HCT116 (cell line): ENCODE data around the gene SWAP70. TPM values are rescaled to one million over a fixed set of nuclear protein-coding genes. Genes with fewer than 3 reads are reported as not detected.

Experiments
- ATAC-seq: fragments of 200-7000 bp; cut with Tn5 transposase; 2 replicates; pipeline ENCODE4 v1.9.1; 2020; ENCODE audit warnings: mild to moderate bottlenecking, moderate library complexity
- BruUV-seq: library from RNA; stranded (reverse); fragments of 400-500 nt; replicated peaks from 2 replicates; lab custom pipeline; 2021; lab: Mats Ljungman, UMichigan
- CTCF ChIA-PET: fragments of 300-600 bp; sonication (Branson Sonifier 250); formaldehyde crosslinking; loops from one replicate; lab custom pipeline; 2021; ENCODE audit warnings: antibody characterized with exemption; lab: Charles Lee
- POLR2A ChIA-PET: fragments of 300-600, 350-600 bp; sonication (Branson Sonifier 250); formaldehyde crosslinking; loops from one replicate; lab custom pipeline; 2021; ENCODE audit warnings: antibody characterized with exemption; lab: Charles Lee
- RAD21 ChIA-PET, 2 experiments: fragments of 300-600 bp; sonication (Branson Sonifier 250); formaldehyde crosslinking; loops; one replicate each; lab custom pipeline; 2023; ENCODE audit warnings: low total read pairs in 2 of 2; ENCODE audit not compliant: uncharacterized antibody in 2 of 2, unreplicated experiment in 2 of 2, low non-redundant PET in 1 of 2; lab: Charles Lee
- DNase-seq: peaks from one replicate; pipeline ENCODE4 v3.0.0-alpha.2; 2010; ENCODE audit warnings: low read depth, low spot score
- H2AFZ ChIP-seq: fragments of 200-600 bp; shearing (Covaris generic), sonication (generic); 2 replicates; pipeline ENCODE4 v1.6.1; 2017; ENCODE audit warnings: low read depth, mixed run types, mixed read lengths, antibody characterized with exemption, low read length; ENCODE audit not compliant: poor library complexity, severe bottlenecking
- H3K27ac ChIP-seq: 2 replicates; pipeline ENCODE4 v1.5.1; 2012; ENCODE audit warnings: low read depth, low read length
- H3K27me3 ChIP-seq: fragments of 200-600 bp; sonication (generic); 2 replicates; pipeline ENCODE4 v1.6.1; 2016; ENCODE audit warnings: mixed run types, low read length, mixed read lengths; ENCODE audit not compliant: insufficient read depth
- H3K36me3 ChIP-seq, 2 experiments: fragments of 200-500 bp in 1 of 2; fragments of 200-600 bp in 1 of 2; sonication (Bioruptor generic) in 1 of 2; sonication (generic) in 1 of 2; 2 replicates each; pipeline versions ENCODE4 v1.5.1 to v1.6.1; 2014 to 2016; ENCODE audit warnings: low read length in 2 of 2, inconsistent platforms in 1 of 2, mixed read lengths in 1 of 2, mixed run types in 1 of 2; ENCODE audit not compliant: insufficient read depth in 2 of 2, control insufficient read depth in 1 of 2
- H3K4me1 ChIP-seq, 2 experiments: fragments of 200-600 bp in 1 of 2; sonication (generic) in 1 of 2; 2 replicates each; pipeline versions ENCODE4 v1.5.1 to v1.6.1; 2012 to 2017; ENCODE audit warnings: low read length in 2 of 2, inconsistent platforms in 1 of 2, mild to moderate bottlenecking in 1 of 2, mixed read lengths in 1 of 2, mixed run types in 1 of 2, moderate library complexity in 1 of 2; ENCODE audit not compliant: insufficient read depth in 2 of 2, control insufficient read depth in 1 of 2
- H3K4me2 ChIP-seq: fragments of 200-600 bp; sonication (generic); 2 replicates; pipeline ENCODE4 v1.6.1; 2017; ENCODE audit warnings: mixed run types, low read length, mixed read lengths
- H3K4me3 ChIP-seq, 2 experiments: fragments of 200-600 bp in 1 of 2; sonication (generic) in 1 of 2; replicated peaks in 1 of 2; 2 replicates each; pipeline ENCODE4 v1.5.1; 2011 to 2016; ENCODE audit warnings: low read length in 2 of 2, control low read depth in 1 of 2, low read depth in 1 of 2, mild to moderate bottlenecking in 1 of 2, mixed read lengths in 1 of 2, mixed run types in 1 of 2
- H3K79me2 ChIP-seq: fragments of 200-600 bp; sonication (generic); 2 replicates; pipeline ENCODE4 v1.6.1; 2017; ENCODE audit warnings: mild to moderate bottlenecking, mixed run types, low read length, moderate library complexity, mixed read lengths; ENCODE audit not compliant: insufficient read depth
- H3K9ac ChIP-seq: fragments of 200-600 bp; sonication (generic); 2 replicates; pipeline ENCODE4 v1.6.1; 2016; ENCODE audit warnings: low read length, mixed read lengths
- H3K9me2 ChIP-seq: fragments of 200-600 bp; sonication (generic), shearing (Covaris generic); 2 replicates; pipeline ENCODE4 v1.6.1; 2017; ENCODE audit warnings: mixed run types, mild to moderate bottlenecking, moderate library complexity; ENCODE audit not compliant: insufficient read depth
- H3K9me3 ChIP-seq, 2 experiments: fragments of 200-500 bp in 1 of 2; fragments of 200-600 bp in 1 of 2; sonication (Bioruptor generic) in 1 of 2; sonication (generic) in 1 of 2; 2 replicates each; pipeline ENCODE4 v1.6.1; 2014 to 2017; ENCODE audit warnings: low read length in 2 of 2, mixed read lengths in 2 of 2, inconsistent platforms in 1 of 2, low read depth in 1 of 2, mild to moderate bottlenecking in 1 of 2, mixed run types in 1 of 2, moderate library complexity in 1 of 2; ENCODE audit not compliant: control insufficient read depth in 1 of 2, insufficient read depth in 1 of 2
- H4K20me1 ChIP-seq: fragments of 200-600 bp; sonication (generic), shearing (Covaris generic); 2 replicates; pipeline ENCODE4 v1.6.1; 2017; ENCODE audit warnings: mixed run types, mild to moderate bottlenecking, moderate library complexity; ENCODE audit not compliant: insufficient read depth
- CBX3 ChIP-seq: IDR thresholded peaks from 2 replicates; pipeline ENCODE4 v1.6.1; 2012; ENCODE audit warnings: low read depth
- CEBPB ChIP-seq: IDR thresholded peaks from 2 replicates; pipeline ENCODE4 v1.6.1; 2012; ENCODE audit warnings: low read depth
- ELF1 ChIP-seq: IDR thresholded peaks from 2 replicates; pipeline ENCODE4 v1.6.1; 2012; ENCODE audit warnings: low read depth, borderline replicate concordance
- EZH2 ChIP-seq: fragments of 200-600 bp; sonication (generic); IDR thresholded peaks from 2 replicates; pipeline ENCODE4 v1.6.1; 2017; ENCODE audit warnings: antibody characterized with exemption, mixed run types
- EZH2phosphoT487 ChIP-seq: fragments of 200-600 bp; IDR thresholded peaks from 2 replicates; pipeline ENCODE4 v1.6.1; 2018; ENCODE audit warnings: antibody characterized with exemption, borderline replicate concordance
- POLR2A ChIP-seq: IDR thresholded peaks from 2 replicates; pipeline ENCODE4 v1.7.0; 2011; ENCODE audit warnings: borderline replicate concordance; ENCODE audit not compliant: insufficient read depth, insufficient read length; ENCODE audit errors: extremely low read depth
- POLR2AphosphoS5 ChIP-seq: IDR thresholded peaks from 2 replicates; pipeline ENCODE4 v1.6.1; 2011; ENCODE audit warnings: mild to moderate bottlenecking, low read depth, low read length, moderate library complexity
- RAD21 ChIP-seq: IDR thresholded peaks from 2 replicates; pipeline ENCODE4 v1.6.1; 2012; ENCODE audit warnings: low read depth, mild to moderate bottlenecking
- SP1 ChIP-seq: IDR thresholded peaks from 2 replicates; pipeline ENCODE4 v1.6.1; 2012; ENCODE audit warnings: low read depth
- SRF ChIP-seq: IDR thresholded peaks from 2 replicates; pipeline ENCODE4 v1.6.1; 2012; ENCODE audit warnings: low read depth
- ZFX ChIP-seq: fragments of 450-650 bp; IDR thresholded peaks from 2 replicates; pipeline ENCODE4 v1.6.1; 2017
- ZNF274 ChIP-seq: fragments of 200-500 bp; sonication (Bioruptor generic); IDR thresholded peaks from 2 replicates; pipeline ENCODE4 v1.6.1; 2014; ENCODE audit warnings: mild to moderate bottlenecking, low read depth, low read length, inconsistent platforms
- intact Hi-C: fragments of 100-400 bp; cut with micrococcal nuclease; formaldehyde crosslinking; loops from 2 replicates; pipeline ENCODE4 v1.10.0; 2022
- total RNA-seq: library from RNA; stranded (reverse); gene quantifications from one replicate; pipeline ENCODE4 v1.2.1, GENCODE V29; 2021; ENCODE audit not compliant: unreplicated experiment
- TF ChIP-seq, protein P1 (sequence below): IDR thresholded peaks from 2 replicates; pipeline ENCODE4 v1.6.1; 2012
- TF ChIP-seq, protein P2 (sequence below): IDR thresholded peaks from 2 replicates; pipeline ENCODE4 v1.6.1; 2012
- TF ChIP-seq, protein P3 (sequence below): IDR thresholded peaks from 2 replicates; pipeline ENCODE4 v1.6.1; 2012; ENCODE audit warnings: low read depth
- TF ChIP-seq, protein P4 (sequence below), 3 experiments: fragments of 200-600 bp in 1 of 3; sonication (generic) in 1 of 3; IDR thresholded peaks in 2 of 3; conservative IDR thresholded peaks in 1 of 3; 2 replicates each; pipeline ENCODE4 v1.5.1; 2012 to 2017; ENCODE audit warnings: low read depth in 2 of 3, low read length in 2 of 3, antibody characterized with exemption in 1 of 3, borderline replicate concordance in 1 of 3, control low read depth in 1 of 3, mild to moderate bottlenecking in 1 of 3, mixed read lengths in 1 of 3, mixed run types in 1 of 3, moderate library complexity in 1 of 3; ENCODE audit not compliant: insufficient read depth in 1 of 3

SWAP70 gene
- total RNA-seq, 1 experiment from 2014 or later: 20.6 TPM

DNA sequence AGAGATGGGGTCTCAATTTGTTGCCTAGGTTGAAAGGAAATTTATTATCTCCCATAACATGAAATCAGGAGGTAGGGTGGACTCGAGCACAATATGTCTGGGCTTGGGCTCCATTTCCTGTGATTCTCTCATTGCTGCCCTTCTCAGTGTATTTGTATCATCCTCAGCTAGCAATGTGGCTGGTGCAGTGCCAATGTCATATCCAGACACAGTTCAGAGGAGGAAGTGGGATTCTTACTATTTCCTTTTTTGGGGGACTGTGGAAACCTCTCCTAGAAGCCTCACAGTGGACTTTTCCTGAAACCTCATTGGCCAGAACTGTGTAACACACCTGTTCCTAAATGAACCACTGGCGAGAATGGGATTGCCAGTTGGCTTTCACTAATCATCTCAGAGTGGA lies 21.0 kb upstream of the SWAP70 start:
- Histone ChIP-seq H3K27ac (no peak overlapping the region), H4K20me1 (no peaks in the 10 kb centered on the region), H2AFZ (no peak overlapping the region), H3K4me2 (no peak overlapping the region), H3K9ac (no peak overlapping the region), H3K9me3 (no peaks in the 10 kb centered on the region), H3K4me1 (no peaks in the 10 kb centered on the region), H3K4me3 (no peak overlapping the region), H3K9me2 (no peaks in the 10 kb centered on the region; the same call in 1 of the 2 replicates), H3K27me3 (no peaks in the 10 kb centered on the region), H3K36me3 (no peaks in the 10 kb centered on the region), H3K79me2 (no peaks in the 10 kb centered on the region)
- CTCF ChIA-PET: no interaction called here
- TF ChIP-seq SRF: no peak
- TF ChIP-seq RAD21: no peak
- TF ChIP-seq ZFX: no peak
- TF ChIP-seq, protein P1, sequence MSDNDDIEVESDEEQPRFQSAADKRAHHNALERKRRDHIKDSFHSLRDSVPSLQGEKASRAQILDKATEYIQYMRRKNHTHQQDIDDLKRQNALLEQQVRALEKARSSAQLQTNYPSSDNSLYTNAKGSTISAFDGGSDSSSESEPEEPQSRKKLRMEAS: no peak
- no peak for TF ChIP-seq CBX3
- TF ChIP-seq POLR2A: no peak
- TF ChIP-seq, protein P2, sequence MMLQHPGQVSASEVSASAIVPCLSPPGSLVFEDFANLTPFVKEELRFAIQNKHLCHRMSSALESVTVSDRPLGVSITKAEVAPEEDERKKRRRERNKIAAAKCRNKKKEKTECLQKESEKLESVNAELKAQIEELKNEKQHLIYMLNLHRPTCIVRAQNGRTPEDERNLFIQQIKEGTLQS: no peak
- no peak for TF ChIP-seq EZH2phosphoT487
- no peak for TF ChIP-seq POLR2AphosphoS5
- TF ChIP-seq CEBPB: no peak
- TF ChIP-seq SP1: no peak
- TF ChIP-seq EZH2: no peak
- no peak for TF ChIP-seq ELF1
- TF ChIP-seq, protein P3, sequence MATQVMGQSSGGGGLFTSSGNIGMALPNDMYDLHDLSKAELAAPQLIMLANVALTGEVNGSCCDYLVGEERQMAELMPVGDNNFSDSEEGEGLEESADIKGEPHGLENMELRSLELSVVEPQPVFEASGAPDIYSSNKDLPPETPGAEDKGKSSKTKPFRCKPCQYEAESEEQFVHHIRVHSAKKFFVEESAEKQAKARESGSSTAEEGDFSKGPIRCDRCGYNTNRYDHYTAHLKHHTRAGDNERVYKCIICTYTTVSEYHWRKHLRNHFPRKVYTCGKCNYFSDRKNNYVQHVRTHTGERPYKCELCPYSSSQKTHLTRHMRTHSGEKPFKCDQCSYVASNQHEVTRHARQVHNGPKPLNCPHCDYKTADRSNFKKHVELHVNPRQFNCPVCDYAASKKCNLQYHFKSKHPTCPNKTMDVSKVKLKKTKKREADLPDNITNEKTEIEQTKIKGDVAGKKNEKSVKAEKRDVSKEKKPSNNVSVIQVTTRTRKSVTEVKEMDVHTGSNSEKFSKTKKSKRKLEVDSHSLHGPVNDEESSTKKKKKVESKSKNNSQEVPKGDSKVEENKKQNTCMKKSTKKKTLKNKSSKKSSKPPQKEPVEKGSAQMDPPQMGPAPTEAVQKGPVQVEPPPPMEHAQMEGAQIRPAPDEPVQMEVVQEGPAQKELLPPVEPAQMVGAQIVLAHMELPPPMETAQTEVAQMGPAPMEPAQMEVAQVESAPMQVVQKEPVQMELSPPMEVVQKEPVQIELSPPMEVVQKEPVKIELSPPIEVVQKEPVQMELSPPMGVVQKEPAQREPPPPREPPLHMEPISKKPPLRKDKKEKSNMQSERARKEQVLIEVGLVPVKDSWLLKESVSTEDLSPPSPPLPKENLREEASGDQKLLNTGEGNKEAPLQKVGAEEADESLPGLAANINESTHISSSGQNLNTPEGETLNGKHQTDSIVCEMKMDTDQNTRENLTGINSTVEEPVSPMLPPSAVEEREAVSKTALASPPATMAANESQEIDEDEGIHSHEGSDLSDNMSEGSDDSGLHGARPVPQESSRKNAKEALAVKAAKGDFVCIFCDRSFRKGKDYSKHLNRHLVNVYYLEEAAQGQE: no peak
- TF ChIP-seq, protein P4, sequence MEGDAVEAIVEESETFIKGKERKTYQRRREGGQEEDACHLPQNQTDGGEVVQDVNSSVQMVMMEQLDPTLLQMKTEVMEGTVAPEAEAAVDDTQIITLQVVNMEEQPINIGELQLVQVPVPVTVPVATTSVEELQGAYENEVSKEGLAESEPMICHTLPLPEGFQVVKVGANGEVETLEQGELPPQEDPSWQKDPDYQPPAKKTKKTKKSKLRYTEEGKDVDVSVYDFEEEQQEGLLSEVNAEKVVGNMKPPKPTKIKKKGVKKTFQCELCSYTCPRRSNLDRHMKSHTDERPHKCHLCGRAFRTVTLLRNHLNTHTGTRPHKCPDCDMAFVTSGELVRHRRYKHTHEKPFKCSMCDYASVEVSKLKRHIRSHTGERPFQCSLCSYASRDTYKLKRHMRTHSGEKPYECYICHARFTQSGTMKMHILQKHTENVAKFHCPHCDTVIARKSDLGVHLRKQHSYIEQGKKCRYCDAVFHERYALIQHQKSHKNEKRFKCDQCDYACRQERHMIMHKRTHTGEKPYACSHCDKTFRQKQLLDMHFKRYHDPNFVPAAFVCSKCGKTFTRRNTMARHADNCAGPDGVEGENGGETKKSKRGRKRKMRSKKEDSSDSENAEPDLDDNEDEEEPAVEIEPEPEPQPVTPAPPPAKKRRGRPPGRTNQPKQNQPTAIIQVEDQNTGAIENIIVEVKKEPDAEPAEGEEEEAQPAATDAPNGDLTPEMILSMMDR (IDR thresholded peaks at IDR 0.05 in 2 of 3, conservative IDR thresholded peaks at IDR 0.05 in 1 of 3; ENCODE audit: borderline replicate concordance in 1 of 3, insufficient read depth in 1 of 3, low read depth in 2 of 3, low read length in 2 of 3): no peak
- TF ChIP-seq ZNF274: no peak
- ATAC-seq (no peak), DNase-seq (no peak)
- POLR2A ChIA-PET: no interaction called here
- intact Hi-C loops: no loop called here
- no TSS peak for BruUV-seq
- RAD21 ChIA-PET: no interaction called here
